ENCODE measurements around the gene UAP1.

GRCh38 chr1:162552684-162553252, 8.8 kb upstream of the UAP1 start:
- no peak for TF ChIP-seq CTCF (IDR thresholded peaks at IDR 0.05)
- no peak for TF ChIP-seq ZFX (IDR thresholded peaks at IDR 0.05; ENCODE audit: borderline replicate concordance)

Data from 22Rv1 (cell line).